Medulla oblongata (tissue), 1 donor: ENCODE data around the gene SLC6A16.
A peak's percentile ranks its signal among the peaks of the same experiment; 100 is the strongest.
"Not testable (repeated sequence)": the region's sequence is repeated elsewhere in the genome, so short reads cannot be mapped to it uniquely, and the experiment has no call there.

Experiments used
- DNase-seq: peaks from one replicate; pipeline ENCODE4 v3.0.0-alpha.2; 2015; ENCODE audit errors: extremely low spot score

Gene SLC6A16

DNA sequence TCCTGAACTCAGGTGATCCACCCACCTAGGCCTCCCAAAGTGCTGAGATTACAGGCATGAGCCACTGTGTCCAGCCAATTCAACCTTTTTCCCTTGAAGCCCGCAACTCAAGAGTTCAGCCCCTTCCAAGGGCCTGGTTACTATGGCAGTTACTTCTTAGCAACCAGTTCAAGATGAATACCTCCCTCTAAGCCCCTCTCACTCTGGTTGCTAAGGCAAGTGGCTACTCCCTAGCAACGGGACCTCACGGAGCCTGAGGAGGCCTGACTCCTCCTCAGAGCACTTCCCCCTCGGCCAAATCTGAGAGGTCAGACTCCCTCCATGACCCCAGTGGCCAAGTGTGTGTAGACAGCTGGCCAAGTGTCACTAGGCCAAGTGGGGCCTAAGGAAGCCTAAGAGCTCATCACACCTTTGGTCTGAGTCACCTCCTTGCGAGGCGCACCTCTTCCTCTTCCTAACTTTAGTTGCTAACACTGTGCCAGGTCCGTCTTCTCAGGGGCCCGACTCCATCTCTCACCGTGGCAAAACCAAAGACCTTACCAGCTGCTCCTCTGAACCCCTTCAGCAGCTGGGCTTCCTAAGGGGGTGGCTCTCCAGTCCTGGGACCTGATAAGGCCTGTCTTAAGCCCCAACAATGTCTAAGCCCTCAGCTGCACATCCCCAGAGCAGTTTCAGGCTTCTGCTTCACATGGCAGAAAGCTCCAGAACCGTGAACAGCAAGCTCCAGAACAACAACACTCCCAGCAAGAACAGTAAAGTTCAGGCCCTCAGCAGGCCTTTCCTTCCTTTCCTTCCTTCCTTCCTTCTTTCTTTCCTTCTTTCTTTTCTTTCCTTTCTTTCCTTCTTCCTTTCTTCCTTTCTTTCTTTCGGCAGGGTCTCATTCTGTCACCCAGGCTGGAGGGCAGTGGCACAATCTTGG is 19.8 kb upstream of the SLC6A16 start:
- DNase-seq, result no peak

DNA sequence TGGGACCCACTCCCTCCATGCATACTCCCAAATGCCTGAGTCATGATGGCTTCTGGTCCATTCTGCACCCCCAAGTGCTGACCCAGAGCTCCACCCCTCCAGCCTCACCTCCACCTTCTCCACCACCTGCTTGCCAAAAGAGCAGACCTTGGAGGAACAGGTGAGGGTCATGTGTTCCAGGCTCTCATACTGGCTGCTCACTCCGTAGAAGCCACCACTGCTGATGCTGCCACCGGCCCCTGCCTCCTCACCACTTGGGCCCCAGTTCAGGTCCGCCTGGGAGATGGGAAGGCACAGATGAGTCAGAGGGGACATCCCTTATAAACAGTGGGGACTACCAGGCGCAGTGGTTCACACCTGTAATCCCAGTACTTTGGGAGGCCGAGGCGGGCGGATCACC is 18.1 kb upstream of the SLC6A16 start:
- no peak for DNase-seq

GRCh38 chr19:49342291-49342721 is 17.3 kb upstream of the SLC6A16 start:
- no peak for DNase-seq

DNA sequence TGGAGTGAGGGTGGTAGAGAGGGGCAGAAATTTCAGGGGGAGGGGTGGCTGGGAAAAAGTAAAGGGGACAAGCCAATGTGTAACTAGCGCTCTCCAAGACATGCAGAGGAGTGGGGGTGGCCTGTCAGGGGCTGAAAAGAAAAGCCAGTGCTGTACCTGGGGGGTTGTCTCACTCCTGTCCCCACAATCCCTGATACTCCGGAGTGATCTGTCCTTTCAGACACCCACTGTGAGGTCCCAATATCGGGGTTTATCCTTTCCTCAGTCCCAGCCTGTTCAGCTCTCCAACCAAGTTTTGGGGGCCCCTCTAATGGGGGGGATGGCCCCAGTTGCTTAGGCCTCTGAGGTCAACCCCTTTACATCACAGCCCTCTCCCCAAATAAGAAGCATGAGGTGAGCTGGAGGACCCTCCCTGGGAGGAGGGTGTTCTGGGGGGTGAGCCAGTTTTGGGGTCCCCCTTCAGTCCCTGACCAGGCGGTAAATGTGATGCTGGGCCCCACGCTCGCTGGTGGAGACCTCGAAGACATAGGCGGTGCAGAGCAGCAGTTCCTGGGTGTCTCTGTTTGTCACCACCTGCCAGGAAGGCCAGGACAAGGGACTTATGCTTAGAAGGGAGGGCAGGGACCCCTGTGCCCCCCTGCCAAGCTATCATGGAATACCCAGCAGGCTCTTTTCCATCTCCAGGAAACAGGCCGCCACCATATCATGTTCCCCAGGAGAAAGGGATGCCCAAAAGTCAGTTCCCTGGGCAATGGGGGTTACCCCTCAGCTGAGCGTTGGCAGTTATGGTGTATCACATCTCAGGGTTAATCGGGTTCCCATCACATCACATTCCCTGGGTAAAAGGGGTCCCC is 16.1 kb upstream of the SLC6A16 start:
- DNase-seq, result no peak

DNA sequence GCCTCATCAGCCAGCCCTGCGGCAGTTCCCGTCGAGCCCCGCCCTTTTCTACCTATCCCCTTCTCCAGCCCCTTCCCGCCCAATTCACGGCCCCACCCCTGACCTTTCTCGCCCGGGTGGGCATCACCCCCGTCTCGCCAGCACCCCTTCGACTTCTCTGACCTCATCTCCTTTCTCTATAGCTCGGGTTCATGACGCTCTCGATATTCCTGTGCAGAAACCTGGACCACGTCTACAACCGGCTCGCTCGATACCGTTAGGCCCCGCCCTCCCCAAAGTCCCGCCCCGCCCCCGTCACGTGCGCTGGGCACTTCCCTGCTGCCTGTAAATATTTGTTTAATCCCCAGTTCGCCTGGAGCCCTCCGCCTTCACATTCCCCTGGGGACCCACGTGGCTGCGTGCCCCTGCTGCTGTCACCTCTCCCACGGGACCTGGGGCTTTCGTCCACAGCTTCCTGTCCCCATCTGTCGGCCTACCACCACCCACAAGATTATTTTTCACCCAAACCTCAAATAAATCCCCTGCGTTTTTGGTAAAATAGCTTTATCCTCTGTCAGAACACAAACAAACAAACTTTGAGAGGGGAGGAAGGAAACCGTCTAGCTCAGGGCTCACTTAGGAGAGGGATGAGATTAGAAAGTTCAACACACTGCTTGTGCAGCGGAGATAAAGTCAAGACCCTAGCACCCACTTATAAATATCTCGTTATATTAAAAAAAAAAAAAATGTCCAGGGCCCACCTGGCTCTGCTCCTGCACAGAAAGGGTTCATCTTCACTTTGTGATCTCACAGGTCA is 15.3 kb upstream of the SLC6A16 start:
- no peak for DNase-seq

- DNase-seq, result peak; percentile 70
These were observed 14.5 kb upstream of the SLC6A16 start for GRCh38 chr19:49339301-49340068.

DNA sequence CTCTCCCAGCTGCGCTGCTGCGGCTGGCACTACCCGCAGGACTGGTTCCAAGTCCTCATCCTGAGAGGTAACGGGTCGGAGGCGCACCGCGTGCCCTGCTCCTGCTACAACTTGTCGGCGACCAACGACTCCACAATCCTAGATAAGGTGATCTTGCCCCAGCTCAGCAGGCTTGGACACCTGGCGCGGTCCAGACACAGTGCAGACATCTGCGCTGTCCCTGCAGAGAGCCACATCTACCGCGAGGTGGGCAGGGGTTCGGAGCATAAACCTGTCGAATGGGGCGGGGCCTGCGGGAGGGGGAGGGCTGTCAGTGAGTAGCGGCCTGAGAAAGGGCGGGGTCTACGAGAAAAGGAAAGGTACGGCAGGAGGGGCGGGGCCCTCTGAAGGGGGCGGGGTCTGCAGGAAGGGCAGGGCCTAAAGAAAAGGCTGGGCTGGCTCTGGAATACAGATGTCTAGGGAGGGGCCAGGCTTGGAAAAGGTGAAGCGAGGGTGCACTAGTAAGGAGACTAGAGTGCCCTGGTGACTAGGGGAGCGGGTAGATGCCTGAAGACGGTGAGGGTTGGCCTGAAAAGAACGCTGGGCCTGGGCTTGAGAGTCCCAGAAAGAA is 13.8 kb upstream of the SLC6A16 start:
- no peak for DNase-seq

DNA sequence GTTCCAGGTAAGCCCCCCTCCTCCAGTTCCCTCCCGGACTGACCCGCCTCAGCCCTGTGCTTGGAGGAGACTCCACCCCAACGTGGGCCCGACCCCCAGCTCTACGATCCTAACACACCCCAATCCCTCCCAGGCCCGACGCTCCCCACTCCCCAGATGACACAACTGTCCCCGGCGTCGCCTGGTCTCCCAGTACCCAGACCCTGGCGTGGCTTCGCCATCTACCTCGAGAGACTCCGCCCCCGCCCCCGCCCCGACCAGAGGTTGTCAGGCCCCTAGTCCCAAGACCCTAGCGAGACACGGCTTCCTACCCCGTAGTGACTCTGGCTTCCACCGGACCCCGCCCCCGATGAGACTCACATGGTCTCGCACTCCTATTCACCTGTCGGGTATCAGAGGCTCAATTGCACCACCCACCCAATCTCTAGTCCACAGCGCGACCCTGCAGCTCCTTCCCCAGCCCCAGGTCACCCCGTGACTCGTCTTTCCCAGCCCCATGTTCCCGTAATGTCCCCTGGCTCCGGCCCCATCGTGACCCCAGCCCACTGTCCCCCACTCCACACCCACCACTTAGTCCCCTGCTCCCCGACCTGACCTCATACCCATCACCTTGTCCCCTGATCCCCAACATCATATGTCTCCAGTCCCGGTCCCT is 13.2 kb upstream of the SLC6A16 start:
- no peak for DNase-seq

DNA sequence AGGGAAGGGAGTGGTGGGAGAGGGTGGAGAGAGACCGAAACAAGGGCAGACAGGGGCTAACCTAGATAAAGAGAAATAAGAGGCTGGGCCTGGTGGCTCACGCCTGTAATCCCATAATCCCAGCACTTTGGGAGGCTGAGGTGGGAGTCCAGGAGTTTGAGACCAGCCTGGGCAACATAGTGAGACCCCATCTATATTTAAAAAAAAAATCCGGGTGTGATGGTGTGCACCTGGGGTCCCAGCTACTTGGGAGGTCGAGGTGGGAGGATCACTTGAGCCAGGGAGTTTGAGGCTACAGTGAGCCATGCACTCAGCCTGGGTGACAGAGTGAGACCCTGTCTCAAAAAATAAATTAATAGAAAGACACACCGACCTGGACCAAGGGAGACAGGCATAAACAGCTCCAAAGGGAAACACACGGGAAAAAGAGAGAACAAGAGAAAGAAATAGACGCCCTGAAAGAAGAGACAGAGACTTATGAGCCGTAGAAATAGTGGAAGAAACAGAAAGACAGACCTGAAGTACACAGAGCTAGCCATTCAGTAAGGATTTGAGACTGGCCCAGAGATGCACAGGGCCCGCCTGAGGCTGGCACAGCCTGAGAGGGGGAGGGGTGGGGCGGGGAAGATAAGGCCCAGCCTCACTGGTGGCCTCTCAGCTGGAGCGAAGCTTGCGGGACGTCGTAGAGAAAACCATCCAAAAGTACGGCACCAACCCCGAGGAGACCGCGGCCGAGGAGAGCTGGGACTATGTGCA is 12.5 kb upstream of the SLC6A16 start:
- no peak for DNase-seq

GRCh38 chr19:49336482-49337266 is 11.7 kb upstream of the SLC6A16 start:
- no peak for DNase-seq

DNA sequence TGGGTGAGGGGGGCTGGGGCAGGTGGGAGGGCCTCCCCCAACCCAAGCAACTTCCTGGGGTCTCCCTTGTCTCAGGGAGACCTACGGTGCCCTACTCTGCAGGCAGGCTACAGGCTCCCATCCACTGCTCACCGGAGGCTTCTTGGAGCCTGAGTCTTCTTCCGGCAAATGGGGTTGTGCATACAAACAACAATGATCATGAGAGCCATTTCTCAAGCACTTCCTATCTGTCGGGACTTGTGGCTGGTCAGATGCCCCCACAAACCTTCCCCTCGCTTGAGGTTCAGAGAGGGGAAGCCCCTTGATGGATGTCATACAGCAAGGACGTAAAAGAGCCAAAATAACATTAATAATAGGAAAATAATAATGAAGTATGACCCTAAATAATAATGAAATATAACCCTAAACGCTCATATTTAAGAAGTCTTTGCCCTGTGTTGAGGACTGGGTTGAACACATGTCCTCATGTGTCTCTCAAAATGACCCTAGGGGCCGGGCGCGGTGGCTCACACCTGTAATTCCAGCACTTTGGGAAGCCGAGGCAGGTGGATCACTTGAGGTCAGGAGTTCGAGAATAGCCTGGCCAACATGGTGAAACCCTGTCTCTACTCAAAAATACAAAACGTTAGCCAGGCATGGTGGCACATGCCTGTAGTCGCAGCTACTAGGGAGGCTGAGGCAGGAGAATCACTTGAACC is 10.9 kb upstream of the SLC6A16 start:
- no peak for DNase-seq

GRCh38 chr19:49335071-49335783 is 10.2 kb upstream of the SLC6A16 start, which contains the start of gene CD37:
CD37 (plus strand) TSS chr19:49335406; CDS start chr19:49335541, 135 bp downstream.
- DNase-seq, result peak; percentile 43

GRCh38 chr19:49333811-49334288 is 8.9 kb upstream of the SLC6A16 start:
- peak; percentile 40 for DNase-seq

DNA sequence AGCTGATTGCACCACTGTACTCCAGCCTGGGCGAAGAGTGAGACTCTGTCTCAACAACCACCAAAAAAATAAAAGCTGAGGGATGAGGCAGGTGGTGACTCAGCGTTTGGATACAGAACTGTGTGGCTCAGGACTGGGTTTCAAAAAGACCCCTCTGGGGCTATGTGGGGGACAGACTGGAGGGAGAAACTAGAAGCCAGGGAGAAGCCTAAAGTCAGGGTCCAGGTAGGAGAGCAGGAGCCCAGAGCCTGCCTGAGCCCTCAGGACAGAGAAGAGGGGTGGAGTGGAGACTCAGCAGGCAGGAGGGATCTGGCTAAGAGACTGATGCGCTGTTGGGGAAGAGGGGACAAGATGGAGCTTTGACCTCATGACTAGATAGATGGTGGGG is 8.4 kb upstream of the SLC6A16 start:
- DNase-seq, result no peak

DNA sequence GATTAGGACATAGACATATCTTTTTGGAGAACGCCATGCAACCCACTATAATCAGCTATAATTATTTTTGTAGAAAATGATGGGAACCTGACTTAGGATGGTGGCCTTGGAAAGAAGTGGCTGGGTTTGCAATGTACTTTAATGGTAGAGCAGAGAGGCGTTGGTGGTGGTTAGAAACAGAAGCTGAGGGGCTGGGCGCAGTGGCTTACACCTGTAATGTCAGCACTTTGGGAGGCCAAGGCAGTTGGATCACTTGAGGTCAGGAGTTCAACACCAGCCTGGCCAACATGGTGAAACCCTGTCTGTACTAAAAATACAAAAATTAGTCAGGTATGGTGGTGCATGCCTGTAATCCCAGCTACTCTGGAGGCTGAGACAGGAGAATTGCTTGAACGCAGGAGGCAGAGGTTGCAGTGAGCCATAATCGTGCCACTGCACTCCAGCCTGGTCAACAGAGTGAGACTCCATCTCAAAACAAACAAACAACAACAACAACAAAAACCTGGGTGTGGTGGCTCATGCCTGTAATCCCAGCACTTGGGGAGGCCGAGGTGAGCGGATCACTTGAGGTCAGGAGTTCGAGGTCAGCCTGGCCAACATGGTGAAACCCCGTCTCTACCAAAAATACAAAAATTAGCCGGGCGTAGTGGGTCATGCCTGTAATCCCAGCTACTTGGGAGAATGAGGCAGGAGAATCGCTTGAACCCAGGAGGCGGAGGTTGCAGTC is 7.9 kb upstream of the SLC6A16 start:
- not testable (repeated sequence) for DNase-seq

DNA sequence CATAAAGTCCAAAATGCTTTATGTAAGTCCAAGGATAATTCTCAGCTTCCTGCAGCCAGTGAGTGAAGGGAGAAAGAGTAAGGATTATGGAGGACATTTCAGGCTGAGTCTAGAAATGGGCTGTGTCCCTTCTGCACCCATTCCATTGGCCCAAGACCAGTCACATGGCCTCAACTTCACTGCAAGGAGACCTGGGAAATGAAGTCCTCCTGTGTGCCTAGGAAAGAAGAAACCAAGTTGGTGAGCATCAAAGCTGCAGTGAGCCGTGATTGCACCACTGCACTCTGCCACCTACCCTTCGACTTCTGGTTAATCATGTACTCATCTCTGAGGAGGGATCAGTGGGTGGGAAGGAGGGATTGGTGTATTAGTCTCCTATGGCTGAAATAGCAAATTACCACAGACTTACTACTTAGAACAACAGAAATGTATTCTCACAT is 6.6 kb upstream of the SLC6A16 start:
- peak; percentile 60 for DNase-seq
